Urothelium cell line (cell line): Measurements from ENCODE around the gene NDST1.
A peak's percentile ranks its signal among the peaks of the same experiment; 100 is the strongest.

Source experiments
- DNase-seq: peaks from one replicate; pipeline ENCODE4 v3.0.0; 2011; ENCODE audit warnings: low spot score, mixed read lengths
- FAIRE-seq: peaks from 2 replicates; lab custom pipeline; 2011; peaks lifted over from hg19 to GRCh38; lab: Jason Lieb, UNC

Gene NDST1

GRCh38 chr5:150521522-150521817 lies 13.5 kb downstream of the NDST1 start:
- DNase-seq = no peak
- FAIRE-seq = no peak

GRCh38 chr5:150521939-150522503 lies 14.1 kb downstream of the NDST1 start:
- FAIRE-seq = no peak
- DNase-seq = no peak

- no peak for DNase-seq
These were observed 14.8 kb downstream of the NDST1 start for GRCh38 chr5:150522504-150523414.

GRCh38 chr5:150523472-150524350 lies 15.8 kb downstream of the NDST1 start:
- DNase-seq (peak; percentile 45), FAIRE-seq (peak; percentile 61)

More at GRCh38 chr5:150522504-150523414, 14.8 kb downstream of the NDST1 start:
- no peak for FAIRE-seq

- DNase-seq (no peak), FAIRE-seq (no peak)
These were observed 17.2 kb downstream of the NDST1 start for GRCh38 chr5:150525163-150525562.

GRCh38 chr5:150525781-150526180 lies 17.9 kb downstream of the NDST1 start:
- FAIRE-seq = no peak

GRCh38 chr5:150527038-150527437 lies 19.1 kb downstream of the NDST1 start:
- DNase-seq = no peak
- no peak for FAIRE-seq

More at GRCh38 chr5:150525781-150526180, 17.9 kb downstream of the NDST1 start:
- DNase-seq = no peak

- no peak for FAIRE-seq
- DNase-seq = no peak
These were observed 19.9 kb downstream of the NDST1 start for GRCh38 chr5:150527808-150528207.

- DNase-seq (no peak), FAIRE-seq (no peak)
These were observed 21.1 kb downstream of the NDST1 start for GRCh38 chr5:150528924-150529546.

- DNase-seq = no peak
- no peak for FAIRE-seq
These were observed 21.6 kb downstream of the NDST1 start for GRCh38 chr5:150529555-150529954.

- FAIRE-seq (no peak), DNase-seq (no peak)
These were observed 22.5 kb downstream of the NDST1 start for GRCh38 chr5:150530423-150530822.

GRCh38 chr5:150530951-150531588 lies 23.1 kb downstream of the NDST1 start:
- DNase-seq = no peak
- no peak for FAIRE-seq

- no peak for FAIRE-seq
- no peak for DNase-seq
These were observed 23.8 kb downstream of the NDST1 start for GRCh38 chr5:150531686-150532085.

- no peak for FAIRE-seq
- DNase-seq = no peak
These were observed 24.2 kb downstream of the NDST1 start for GRCh38 chr5:150532151-150532550.

GRCh38 chr5:150532996-150533395 lies 25.1 kb downstream of the NDST1 start:
- FAIRE-seq = no peak
- no peak for DNase-seq

GRCh38 chr5:150534811-150535210 lies 26.9 kb downstream of the NDST1 start:
- no peak for DNase-seq
- no peak for FAIRE-seq

- FAIRE-seq (no peak), DNase-seq (no peak)
These were observed 27.7 kb downstream of the NDST1 start for GRCh38 chr5:150535611-150536010.

- no peak for DNase-seq
- no peak for FAIRE-seq
These were observed 30.3 kb downstream of the NDST1 start for GRCh38 chr5:150538007-150538917.

GRCh38 chr5:150539206-150539605 lies 31.3 kb downstream of the NDST1 start:
- FAIRE-seq = no peak
- no peak for DNase-seq
